Heart left ventricle (tissue), 16 donors: ENCODE measurements around the gene INPP4B. TPM values are rescaled to one million over a fixed set of nuclear protein-coding genes. Genes with fewer than 3 reads are reported as not detected.

ENCODE experiments used
- ATAC-seq, 4 donors: fragments of 200-7000 bp; cut with Tn5 transposase; one replicate each; pipeline ENCODE4 v1.9.1; 2020 to 2022; ENCODE audit warnings: moderate library complexity in 4 of 4, mild to moderate bottlenecking in 3 of 4, moderate number of reproducible peaks in 1 of 4
- DNase-seq, 5 donors: peaks; one replicate each; pipeline ENCODE4 v3.0.0-alpha.2; 2020
- H3K27ac ChIP-seq, 12 donors: fragments of 200-600 bp; sonication (generic) in 4 of 12; one replicate each; pipeline versions ENCODE4 v1.5.0 to v1.8.0; 2016 to 2022; ENCODE audit warnings: mild to moderate bottlenecking in 2 of 12
- H3K27me3 ChIP-seq, 9 donors: fragments of 200-600 bp; sonication (generic) in 2 of 9; one replicate each; pipeline versions ENCODE4 v1.5.1 to v1.8.0; 2016 to 2022; ENCODE audit warnings: mild to moderate bottlenecking in 3 of 9
- H3K36me3 ChIP-seq, 9 donors: fragments of 200-600 bp; sonication (generic) in 2 of 9; one replicate each; pipeline versions ENCODE4 v1.5.0 to v1.8.0; 2018 to 2022; ENCODE audit warnings: mild to moderate bottlenecking in 2 of 9
- H3K4me1 ChIP-seq, 12 donors: fragments of 200-600 bp; sonication (generic) in 4 of 12; one replicate each; pipeline versions ENCODE4 v1.5.0 to v1.8.0; 2016 to 2022; ENCODE audit warnings: mild to moderate bottlenecking in 3 of 12
- H3K4me3 ChIP-seq, 12 donors: fragments of 200-600 bp; sonication (generic) in 4 of 12; one replicate each; pipeline versions ENCODE4 v1.5.0 to v1.8.0; 2017 to 2022; ENCODE audit warnings: mild to moderate bottlenecking in 9 of 12, moderate library complexity in 4 of 12
- H3K9me3 ChIP-seq, 12 donors: fragments of 200-600 bp; sonication (generic) in 4 of 12; one replicate each; pipeline versions ENCODE4 v1.5.0 to v1.8.0; 2016 to 2022; ENCODE audit warnings: mild to moderate bottlenecking in 1 of 12
- CTCF ChIP-seq, 12 donors: fragments of 200-600 bp; sonication (generic) in 4 of 12; IDR thresholded peaks; one replicate each; pipeline versions ENCODE4 v1.5.0 to v1.8.0; 2018 to 2022; ENCODE audit warnings: antibody characterized with exemption in 12 of 12, mild to moderate bottlenecking in 5 of 12
- POLR2A ChIP-seq, 2 donors: fragments of 450-650 bp; IDR thresholded peaks; one replicate each; pipeline ENCODE4 v1.6.1; 2017; ENCODE audit warnings: antibody characterized with exemption in 2 of 2, mild to moderate bottlenecking in 2 of 2, moderate library complexity in 2 of 2
- WGBS, 4 donors: extraction: QIAGEN DNeasy Blood & Tissue Kit in 2 of 4; methylation state at CpG; one replicate each; pipeline versions ENCODE4 v1.1.5 to v1.1.7; 2013 to 2018; 5-methylcytosine and 5-hydroxymethylcytosine counted together
- intact Hi-C, 10 donors: fragments of 100-400 bp; cut with DNase I; formaldehyde crosslinking; loops; one replicate each; pipeline versions ENCODE4 v1.11.1 to v1.14.2; 2022
- polyA plus RNA-seq, 2 donors: library from polyadenylated mRNA; stranded (reverse); fragments of 200-250 nt; gene quantifications; one replicate each; pipeline ENCODE4 v1.2.3, GENCODE V29; 2013
- total RNA-seq, 9 donors: library from RNA; depleted of rRNA in 2 of 9; stranded (reverse); fragments of >200 nt in 2 of 9; fragmentation: NEBNext Ultra II Directional in 3 of 9; extraction: Animal tissue kit (Norgen Biotek cat#: 25700) in 3 of 9; gene quantifications; one replicate each; pipeline versions ENCODE4 v1.1.0 to v1.2.4, GENCODE V29; 2016 to 2023
- donor health status: ischemic (EF 13 %, LVEDD 7.1; RV severe dilation, severe dysfunction).
- donor health status: healthy with polysubstance abuse.
- donor health status: DM: no; HTN: yes; CAD: no.
- donor health status: DM: no; HTN: no; CAD: no.
- donor health status: ischemic (EF 25% LVEDD 6.9; RV normal size, moderate dysfunction).
- donor health status: ischemic (EF 25% LVEDD 5.7; RV mildly dilated, moderate dysfunction).
- donor health status: healthy.
- donor health status: DM: yes; HTN: yes; CAD: no.
- donor health status: ischemic (EF 35%, LVEDD 5.7; RV mildly dilated, moderate dysfunction).
- donor health status: nonischemic (EF 11% LVEDD 7.7; RV severe dilation, severe dysfunction).
- donor health status: DM: yes; HTN: yes; CAD: no.
- donor health status: PGD.
- donor health status: ischemic (EF 29% LVEDD 5.4; RV normal size, mild dysfunction).
- donor health status: nonischemic (EF 23%, LVEDD 6.1; RV moderate dilation, normal function).

INPP4B gene
- total and polyA plus RNA-seq, 11 donors: 5.5 to 128 (median 39.1) TPM

- Histone ChIP-seq H3K4me3 (peak overlapping the region in 11 of 12 donors; percentile 27 to 67 (median 56)), H3K4me1 (peaks cover 0 to 61% (median 40%) of the 10 kb centered on the region in 12 donors), H3K9me3 (no peaks in the 10 kb centered on the region), H3K27ac (peak overlapping the region; percentile 37 to 90 (median 76)), H3K36me3 (no peaks in the 10 kb centered on the region), H3K27me3 (no peaks in the 10 kb centered on the region)
- intact Hi-C loops: loop anchor here in 2 of 10 donors (1.0 to 2.0 kb wide), 2 partner anchors 53 to 55 kb away; no protein-coding TSS in a partner anchor
- DNase-seq (no peak), ATAC-seq (peak; percentile 10 to 43 (median 21))
- 53 to 63% (median 58%) methylated on average over 5 of the region's 5 CpGs for WGBS, 4 donors
- no peak for TF ChIP-seq CTCF (IDR thresholded peaks at IDR 0.05)
- no peak for TF ChIP-seq POLR2A (IDR thresholded peaks at IDR 0.05)
Observed at GRCh38 chr4:142405695-142406498, 440.2 kb downstream of the INPP4B start.

- peaks cover 0 to 61% (median 40%) of the 10 kb centered on the region in 12 donors for H3K4me1 ChIP-seq
- no peak for TF ChIP-seq POLR2A (IDR thresholded peaks at IDR 0.05)
- TF ChIP-seq CTCF (IDR thresholded peaks at IDR 0.05): no peak
- peak; percentile 59 to 82 (median 75) for ATAC-seq
- WGBS, 4 donors: 0 to 3% (median 1%) methylated on average over 14 of the region's 14 CpGs
- DNase-seq: peak in 4 of 5 donors; percentile 45 to 64 (median 50)
- no peaks in the 10 kb centered on the region for H3K9me3 ChIP-seq
- H3K36me3 ChIP-seq: no peaks in the 10 kb centered on the region
- H3K27ac ChIP-seq: peak overlapping the region; percentile 37 to 90 (median 76)
- H3K27me3 ChIP-seq: no peaks in the 10 kb centered on the region
- H3K4me3 ChIP-seq: peak overlapping the region; percentile 11 to 67 (median 56)
- intact Hi-C loops: loop anchor here in 2 of 10 donors (1.0 to 2.0 kb wide), 2 partner anchors 52 to 54 kb away; no protein-coding TSS in a partner anchor
Observed at GRCh38 chr4:142405021-142405694, 440.9 kb downstream of the INPP4B start.

- peak in 4 of 5 donors; percentile 33 to 52 (median 42) for DNase-seq
- intact Hi-C loops: loop anchor here in 3 of 10 donors (2.0 to 5.0 kb wide), 3 partner anchors 47 to 53 kb away; no protein-coding TSS in a partner anchor
- WGBS, 4 donors: 20 to 22% (median 21%) methylated on average over 3 of the region's 3 CpGs
Observed at GRCh38 chr4:142404191-142404611, 441.9 kb downstream of the INPP4B start.

More at GRCh38 chr4:142404191-142404611, 441.9 kb downstream of the INPP4B start:
- peak overlapping the region in 9 of 12 donors; percentile 5 to 90 (median 79) for H3K27ac ChIP-seq
- ATAC-seq: peak; percentile 68 to 84 (median 70)
- H3K27me3 ChIP-seq: no peaks in the 10 kb centered on the region
- peak overlapping the region in 10 of 12 donors; percentile 45 to 67 (median 57) for H3K4me3 ChIP-seq
- TF ChIP-seq POLR2A (IDR thresholded peaks at IDR 0.05): no peak
- TF ChIP-seq CTCF (IDR thresholded peaks at IDR 0.05): no peak
- H3K36me3 ChIP-seq: no peaks in the 10 kb centered on the region
- peaks cover 0 to 61% (median 40%) of the 10 kb centered on the region in 12 donors for H3K4me1 ChIP-seq
- no peaks in the 10 kb centered on the region for H3K9me3 ChIP-seq
